Measurements from ENCODE around the gene HDAC9.

HDAC9 gene

DNA sequence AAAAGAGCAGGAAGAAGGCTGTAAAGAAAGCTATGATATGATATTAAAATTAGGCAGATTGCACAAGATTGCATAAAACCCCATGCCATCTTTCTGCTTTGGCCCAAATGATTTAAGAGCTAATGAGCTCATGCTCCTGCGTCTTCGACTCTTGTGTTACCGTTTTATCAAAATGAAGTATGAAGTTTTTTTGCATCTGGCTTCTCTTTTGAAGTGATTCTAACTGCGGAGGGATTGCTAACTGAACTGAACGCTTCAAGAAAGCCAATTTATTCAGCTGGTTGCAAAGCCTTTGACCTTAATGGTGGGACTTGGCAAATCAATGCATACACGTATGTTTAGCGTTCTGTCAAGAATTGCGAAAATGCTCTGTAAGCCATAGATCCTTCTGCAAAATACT lies 339.0 kb downstream of the HDAC9 start (continued):
- no peak for TF ChIP-seq ZNF626 (tag by site-specific recombination; IDR thresholded peaks at IDR 0.05)
- TF ChIP-seq, protein P1, sequence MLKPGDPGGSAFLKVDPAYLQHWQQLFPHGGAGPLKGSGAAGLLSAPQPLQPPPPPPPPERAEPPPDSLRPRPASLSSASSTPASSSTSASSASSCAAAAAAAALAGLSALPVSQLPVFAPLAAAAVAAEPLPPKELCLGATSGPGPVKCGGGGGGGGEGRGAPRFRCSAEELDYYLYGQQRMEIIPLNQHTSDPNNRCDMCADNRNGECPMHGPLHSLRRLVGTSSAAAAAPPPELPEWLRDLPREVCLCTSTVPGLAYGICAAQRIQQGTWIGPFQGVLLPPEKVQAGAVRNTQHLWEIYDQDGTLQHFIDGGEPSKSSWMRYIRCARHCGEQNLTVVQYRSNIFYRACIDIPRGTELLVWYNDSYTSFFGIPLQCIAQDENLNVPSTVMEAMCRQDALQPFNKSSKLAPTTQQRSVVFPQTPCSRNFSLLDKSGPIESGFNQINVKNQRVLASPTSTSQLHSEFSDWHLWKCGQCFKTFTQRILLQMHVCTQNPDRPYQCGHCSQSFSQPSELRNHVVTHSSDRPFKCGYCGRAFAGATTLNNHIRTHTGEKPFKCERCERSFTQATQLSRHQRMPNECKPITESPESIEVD (tag by site-specific recombination; IDR thresholded peaks at IDR 0.05) = no peak
- no peak for TF ChIP-seq ZNF560 (tag by site-specific recombination; IDR thresholded peaks at IDR 0.05; ENCODE audit: borderline replicate concordance)
- no peak for TF ChIP-seq ZNF501 (tag by site-specific recombination; IDR thresholded peaks at IDR 0.05)
- TF ChIP-seq ZNF426 (tag by site-specific recombination; IDR thresholded peaks at IDR 0.05) = no peak
- TF ChIP-seq ZNF658 (tag by site-specific recombination; IDR thresholded peaks at IDR 0.05) = no peak
- TF ChIP-seq PRDM1 (tag by site-specific recombination; IDR thresholded peaks at IDR 0.05) = no peak
- TF ChIP-seq ZBTB1 (tag by site-specific recombination; IDR thresholded peaks at IDR 0.05) = no peak
- TF ChIP-seq ZNF529 (tag by site-specific recombination; IDR thresholded peaks at IDR 0.05; ENCODE audit: insufficient replicate concordance) = no peak
- TF ChIP-seq ZNF302 (tag by site-specific recombination; IDR thresholded peaks at IDR 0.05; ENCODE audit: low read depth) = no peak

DNA sequence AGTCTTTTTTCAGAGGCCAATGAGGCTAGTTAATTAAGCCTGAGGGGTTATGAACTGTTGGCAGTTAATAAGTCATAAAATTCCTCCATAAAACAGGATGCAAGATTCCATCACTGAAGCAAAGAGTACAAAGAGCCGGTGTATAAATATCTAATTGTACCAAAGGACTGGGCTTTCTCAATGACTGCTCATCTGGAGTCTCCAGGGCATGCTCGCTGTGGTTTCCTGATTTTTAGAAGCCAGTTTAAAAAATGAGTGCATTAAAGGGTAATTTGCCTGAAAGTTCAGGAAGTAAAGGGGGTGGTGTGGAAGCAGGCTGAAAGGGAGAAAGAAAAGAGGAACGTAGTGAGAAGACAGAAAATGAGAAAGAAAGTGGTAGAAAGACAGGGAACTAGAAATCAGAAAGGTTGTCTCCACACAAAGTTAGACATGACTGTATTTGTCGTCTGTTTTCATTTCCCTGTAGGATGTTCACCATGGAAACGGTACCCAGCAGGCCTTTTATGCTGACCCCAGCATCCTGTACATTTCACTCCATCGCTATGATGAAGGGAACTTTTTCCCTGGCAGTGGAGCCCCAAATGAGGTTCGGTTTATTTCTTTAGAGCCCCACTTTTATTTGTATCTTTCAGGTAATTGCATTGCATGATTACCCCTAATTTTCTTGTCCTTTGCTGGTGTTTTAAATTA lies 339.6 kb downstream of the HDAC9 start:
- no peaks in the 10 kb centered on the region for H3K4me1 ChIP-seq (ENCODE audit: control insufficient read depth, insufficient read depth, low read length)
- no peaks in the 10 kb centered on the region for H3K36me3 ChIP-seq (ENCODE audit: control insufficient read depth in 2 of 2, insufficient read depth in 1 of 2, low read length in 2 of 2)
- H3K27ac ChIP-seq (ENCODE audit: extremely low read depth, low read depth, low read length) = no peak overlapping the region
- H3K9me3 ChIP-seq (ENCODE audit: control insufficient read depth, insufficient read depth, low read depth, low read length) = no peaks in the 10 kb centered on the region
- CTCF ChIA-PET = no interaction called here
- TF ChIP-seq, protein P2, sequence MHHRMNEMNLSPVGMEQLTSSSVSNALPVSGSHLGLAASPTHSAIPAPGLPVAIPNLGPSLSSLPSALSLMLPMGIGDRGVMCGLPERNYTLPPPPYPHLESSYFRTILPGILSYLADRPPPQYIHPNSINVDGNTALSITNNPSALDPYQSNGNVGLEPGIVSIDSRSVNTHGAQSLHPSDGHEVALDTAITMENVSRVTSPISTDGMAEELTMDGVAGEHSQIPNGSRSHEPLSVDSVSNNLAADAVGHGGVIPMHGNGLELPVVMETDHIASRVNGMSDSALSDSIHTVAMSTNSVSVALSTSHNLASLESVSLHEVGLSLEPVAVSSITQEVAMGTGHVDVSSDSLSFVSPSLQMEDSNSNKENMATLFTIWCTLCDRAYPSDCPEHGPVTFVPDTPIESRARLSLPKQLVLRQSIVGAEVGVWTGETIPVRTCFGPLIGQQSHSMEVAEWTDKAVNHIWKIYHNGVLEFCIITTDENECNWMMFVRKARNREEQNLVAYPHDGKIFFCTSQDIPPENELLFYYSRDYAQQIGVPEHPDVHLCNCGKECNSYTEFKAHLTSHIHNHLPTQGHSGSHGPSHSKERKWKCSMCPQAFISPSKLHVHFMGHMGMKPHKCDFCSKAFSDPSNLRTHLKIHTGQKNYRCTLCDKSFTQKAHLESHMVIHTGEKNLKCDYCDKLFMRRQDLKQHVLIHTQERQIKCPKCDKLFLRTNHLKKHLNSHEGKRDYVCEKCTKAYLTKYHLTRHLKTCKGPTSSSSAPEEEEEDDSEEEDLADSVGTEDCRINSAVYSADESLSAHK (tag by site-specific recombination; IDR thresholded peaks at IDR 0.05) = no peak
- TF ChIP-seq, protein P3, sequence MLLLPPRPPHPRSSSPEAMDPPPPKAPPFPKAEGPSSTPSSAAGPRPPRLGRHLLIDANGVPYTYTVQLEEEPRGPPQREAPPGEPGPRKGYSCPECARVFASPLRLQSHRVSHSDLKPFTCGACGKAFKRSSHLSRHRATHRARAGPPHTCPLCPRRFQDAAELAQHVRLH (tag by site-specific recombination; IDR thresholded peaks at IDR 0.05) = no peak
- TF ChIP-seq, protein P4, sequence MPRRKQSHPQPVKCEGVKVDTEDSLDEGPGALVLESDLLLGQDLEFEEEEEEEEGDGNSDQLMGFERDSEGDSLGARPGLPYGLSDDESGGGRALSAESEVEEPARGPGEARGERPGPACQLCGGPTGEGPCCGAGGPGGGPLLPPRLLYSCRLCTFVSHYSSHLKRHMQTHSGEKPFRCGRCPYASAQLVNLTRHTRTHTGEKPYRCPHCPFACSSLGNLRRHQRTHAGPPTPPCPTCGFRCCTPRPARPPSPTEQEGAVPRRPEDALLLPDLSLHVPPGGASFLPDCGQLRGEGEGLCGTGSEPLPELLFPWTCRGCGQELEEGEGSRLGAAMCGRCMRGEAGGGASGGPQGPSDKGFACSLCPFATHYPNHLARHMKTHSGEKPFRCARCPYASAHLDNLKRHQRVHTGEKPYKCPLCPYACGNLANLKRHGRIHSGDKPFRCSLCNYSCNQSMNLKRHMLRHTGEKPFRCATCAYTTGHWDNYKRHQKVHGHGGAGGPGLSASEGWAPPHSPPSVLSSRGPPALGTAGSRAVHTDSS (tag by site-specific recombination; IDR thresholded peaks at IDR 0.05) = no peak
- TF ChIP-seq ZNF433 (tag by site-specific recombination; IDR thresholded peaks at IDR 0.05; ENCODE audit: low read depth) (no peak), GLI2 (tag by site-specific recombination; IDR thresholded peaks at IDR 0.05; ENCODE audit: borderline replicate concordance, low read depth) (no peak), ZNF292 (tag by site-specific recombination; IDR thresholded peaks at IDR 0.05; ENCODE audit: borderline replicate concordance, low read depth) (no peak), ZSCAN30 (tag by site-specific recombination; IDR thresholded peaks at IDR 0.05) (no peak), KLF8 (tag by site-specific recombination; IDR thresholded peaks at IDR 0.05) (no peak), OSR2 (tag by site-specific recombination; IDR thresholded peaks at IDR 0.05) (no peak), ZNF701 (tag by site-specific recombination; IDR thresholded peaks at IDR 0.05) (no peak)
- TF ChIP-seq, protein P5, sequence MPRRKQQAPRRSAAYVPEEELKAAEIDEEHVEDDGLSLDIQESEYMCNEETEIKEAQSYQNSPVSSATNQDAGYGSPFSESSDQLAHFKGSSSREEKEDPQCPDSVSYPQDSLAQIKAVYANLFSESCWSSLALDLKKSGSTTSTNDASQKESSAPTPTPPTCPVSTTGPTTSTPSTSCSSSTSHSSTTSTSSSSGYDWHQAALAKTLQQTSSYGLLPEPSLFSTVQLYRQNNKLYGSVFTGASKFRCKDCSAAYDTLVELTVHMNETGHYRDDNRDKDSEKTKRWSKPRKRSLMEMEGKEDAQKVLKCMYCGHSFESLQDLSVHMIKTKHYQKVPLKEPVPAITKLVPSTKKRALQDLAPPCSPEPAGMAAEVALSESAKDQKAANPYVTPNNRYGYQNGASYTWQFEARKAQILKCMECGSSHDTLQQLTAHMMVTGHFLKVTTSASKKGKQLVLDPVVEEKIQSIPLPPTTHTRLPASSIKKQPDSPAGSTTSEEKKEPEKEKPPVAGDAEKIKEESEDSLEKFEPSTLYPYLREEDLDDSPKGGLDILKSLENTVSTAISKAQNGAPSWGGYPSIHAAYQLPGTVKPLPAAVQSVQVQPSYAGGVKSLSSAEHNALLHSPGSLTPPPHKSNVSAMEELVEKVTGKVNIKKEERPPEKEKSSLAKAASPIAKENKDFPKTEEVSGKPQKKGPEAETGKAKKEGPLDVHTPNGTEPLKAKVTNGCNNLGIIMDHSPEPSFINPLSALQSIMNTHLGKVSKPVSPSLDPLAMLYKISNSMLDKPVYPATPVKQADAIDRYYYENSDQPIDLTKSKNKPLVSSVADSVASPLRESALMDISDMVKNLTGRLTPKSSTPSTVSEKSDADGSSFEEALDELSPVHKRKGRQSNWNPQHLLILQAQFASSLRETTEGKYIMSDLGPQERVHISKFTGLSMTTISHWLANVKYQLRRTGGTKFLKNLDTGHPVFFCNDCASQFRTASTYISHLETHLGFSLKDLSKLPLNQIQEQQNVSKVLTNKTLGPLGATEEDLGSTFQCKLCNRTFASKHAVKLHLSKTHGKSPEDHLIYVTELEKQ (tag by site-specific recombination; IDR thresholded peaks at IDR 0.05; ENCODE audit: borderline replicate concordance) = no peak
- no peak overlapping the region for H3K4me3 ChIP-seq (ENCODE audit: low read depth, low read length)
- POLR2A ChIA-PET = no interaction called here
